ENCODE results near the gene GMDS.

The GMDS gene

DNA sequence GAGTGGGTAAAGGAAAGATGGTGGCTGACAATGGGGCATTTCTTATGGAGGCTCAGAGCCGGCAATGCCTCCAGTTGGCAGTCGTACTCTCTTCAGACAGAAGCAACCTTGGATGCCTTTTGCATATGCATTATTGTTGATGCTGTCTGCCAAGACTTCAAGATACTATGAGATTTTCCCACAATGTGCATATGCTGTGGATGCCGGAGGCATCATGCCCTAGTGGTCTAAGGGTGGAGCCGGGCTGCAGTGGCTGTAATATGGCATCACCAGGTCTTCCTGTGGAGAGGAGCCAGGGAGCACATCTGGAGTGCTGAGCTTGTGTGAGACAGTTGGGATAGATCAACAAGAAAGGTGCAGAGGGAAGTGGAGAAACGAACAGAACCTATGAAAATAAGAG, 530.8 kb downstream of the GMDS start:
- TF ChIP-seq, protein P1, sequence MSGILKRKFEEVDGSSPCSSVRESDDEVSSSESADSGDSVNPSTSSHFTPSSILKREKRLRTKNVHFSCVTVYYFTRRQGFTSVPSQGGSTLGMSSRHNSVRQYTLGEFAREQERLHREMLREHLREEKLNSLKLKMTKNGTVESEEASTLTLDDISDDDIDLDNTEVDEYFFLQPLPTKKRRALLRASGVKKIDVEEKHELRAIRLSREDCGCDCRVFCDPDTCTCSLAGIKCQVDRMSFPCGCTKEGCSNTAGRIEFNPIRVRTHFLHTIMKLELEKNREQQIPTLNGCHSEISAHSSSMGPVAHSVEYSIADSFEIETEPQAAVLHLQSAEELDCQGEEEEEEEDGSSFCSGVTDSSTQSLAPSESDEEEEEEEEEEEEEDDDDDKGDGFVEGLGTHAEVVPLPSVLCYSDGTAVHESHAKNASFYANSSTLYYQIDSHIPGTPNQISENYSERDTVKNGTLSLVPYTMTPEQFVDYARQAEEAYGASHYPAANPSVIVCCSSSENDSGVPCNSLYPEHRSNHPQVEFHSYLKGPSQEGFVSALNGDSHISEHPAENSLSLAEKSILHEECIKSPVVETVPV (CRISPR knock-in tag; IDR thresholded peaks at IDR 0.05): no peak
- TF ChIP-seq, protein P2, sequence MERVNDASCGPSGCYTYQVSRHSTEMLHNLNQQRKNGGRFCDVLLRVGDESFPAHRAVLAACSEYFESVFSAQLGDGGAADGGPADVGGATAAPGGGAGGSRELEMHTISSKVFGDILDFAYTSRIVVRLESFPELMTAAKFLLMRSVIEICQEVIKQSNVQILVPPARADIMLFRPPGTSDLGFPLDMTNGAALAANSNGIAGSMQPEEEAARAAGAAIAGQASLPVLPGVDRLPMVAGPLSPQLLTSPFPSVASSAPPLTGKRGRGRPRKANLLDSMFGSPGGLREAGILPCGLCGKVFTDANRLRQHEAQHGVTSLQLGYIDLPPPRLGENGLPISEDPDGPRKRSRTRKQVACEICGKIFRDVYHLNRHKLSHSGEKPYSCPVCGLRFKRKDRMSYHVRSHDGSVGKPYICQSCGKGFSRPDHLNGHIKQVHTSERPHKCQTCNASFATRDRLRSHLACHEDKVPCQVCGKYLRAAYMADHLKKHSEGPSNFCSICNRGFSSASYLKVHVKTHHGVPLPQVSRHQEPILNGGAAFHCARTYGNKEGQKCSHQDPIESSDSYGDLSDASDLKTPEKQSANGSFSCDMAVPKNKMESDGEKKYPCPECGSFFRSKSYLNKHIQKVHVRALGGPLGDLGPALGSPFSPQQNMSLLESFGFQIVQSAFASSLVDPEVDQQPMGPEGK (CRISPR knock-in tag; IDR thresholded peaks at IDR 0.05; ENCODE audit: borderline replicate concordance): no peak
- TF ChIP-seq ESRRG (CRISPR knock-in tag; IDR thresholded peaks at IDR 0.05) (no peak), ZFP3 (CRISPR knock-in tag; IDR thresholded peaks at IDR 0.05) (no peak), BACH2 (CRISPR knock-in tag; IDR thresholded peaks at IDR 0.05; ENCODE audit: borderline replicate concordance) (no peak), PPARA (CRISPR knock-in tag; IDR thresholded peaks at IDR 0.05; ENCODE audit: borderline replicate concordance) (no peak), ARNTL (CRISPR knock-in tag; IDR thresholded peaks at IDR 0.05; ENCODE audit: borderline replicate concordance, low read depth) (no peak)
- TF ChIP-seq, protein P3, sequence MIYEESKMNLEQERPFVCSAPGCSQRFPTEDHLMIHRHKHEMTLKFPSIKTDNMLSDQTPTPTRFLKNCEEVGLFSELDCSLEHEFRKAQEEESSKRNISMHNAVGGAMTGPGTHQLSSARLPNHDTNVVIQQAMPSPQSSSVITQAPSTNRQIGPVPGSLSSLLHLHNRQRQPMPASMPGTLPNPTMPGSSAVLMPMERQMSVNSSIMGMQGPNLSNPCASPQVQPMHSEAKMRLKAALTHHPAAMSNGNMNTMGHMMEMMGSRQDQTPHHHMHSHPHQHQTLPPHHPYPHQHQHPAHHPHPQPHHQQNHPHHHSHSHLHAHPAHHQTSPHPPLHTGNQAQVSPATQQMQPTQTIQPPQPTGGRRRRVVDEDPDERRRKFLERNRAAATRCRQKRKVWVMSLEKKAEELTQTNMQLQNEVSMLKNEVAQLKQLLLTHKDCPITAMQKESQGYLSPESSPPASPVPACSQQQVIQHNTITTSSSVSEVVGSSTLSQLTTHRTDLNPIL (CRISPR knock-in tag; IDR thresholded peaks at IDR 0.05; ENCODE audit: low read depth): no peak
- no peak for ATAC-seq

DNA sequence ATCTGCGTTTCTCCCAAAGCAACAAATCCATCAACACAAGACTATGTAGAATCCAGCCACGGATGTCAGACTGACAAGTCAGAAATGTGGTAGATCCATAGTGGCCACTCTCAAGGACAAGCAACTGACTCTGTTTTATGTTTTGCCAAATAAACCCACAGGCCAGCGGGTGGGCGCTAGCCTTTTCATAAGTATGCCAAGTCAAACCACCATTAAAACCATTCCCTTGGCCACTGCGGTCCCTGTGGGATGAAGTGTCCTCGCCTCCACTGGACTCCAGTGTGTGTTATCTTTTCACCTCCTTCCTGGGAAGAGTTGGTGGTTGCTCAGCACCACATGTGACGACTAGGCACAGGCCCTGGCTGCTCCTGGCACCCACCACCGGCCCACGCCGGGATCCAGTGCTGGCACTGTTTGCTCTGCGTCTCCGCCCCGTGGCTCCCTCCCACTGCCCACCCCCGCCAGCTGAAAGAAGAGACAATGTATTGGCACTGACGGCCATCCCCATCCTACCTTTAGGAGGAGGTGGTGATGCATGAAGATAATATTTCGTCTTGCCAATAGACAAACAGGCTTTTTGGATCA, 532.3 kb downstream of the GMDS start:
- no peak for ATAC-seq
- no peak for TF ChIP-seq ESRRG (CRISPR knock-in tag; IDR thresholded peaks at IDR 0.05)
- no peak for TF ChIP-seq ZNF70 (CRISPR knock-in tag; IDR thresholded peaks at IDR 0.05)
- TF ChIP-seq, protein P2 (CRISPR knock-in tag; IDR thresholded peaks at IDR 0.05; ENCODE audit: borderline replicate concordance): no peak
- TF ChIP-seq, protein P4, sequence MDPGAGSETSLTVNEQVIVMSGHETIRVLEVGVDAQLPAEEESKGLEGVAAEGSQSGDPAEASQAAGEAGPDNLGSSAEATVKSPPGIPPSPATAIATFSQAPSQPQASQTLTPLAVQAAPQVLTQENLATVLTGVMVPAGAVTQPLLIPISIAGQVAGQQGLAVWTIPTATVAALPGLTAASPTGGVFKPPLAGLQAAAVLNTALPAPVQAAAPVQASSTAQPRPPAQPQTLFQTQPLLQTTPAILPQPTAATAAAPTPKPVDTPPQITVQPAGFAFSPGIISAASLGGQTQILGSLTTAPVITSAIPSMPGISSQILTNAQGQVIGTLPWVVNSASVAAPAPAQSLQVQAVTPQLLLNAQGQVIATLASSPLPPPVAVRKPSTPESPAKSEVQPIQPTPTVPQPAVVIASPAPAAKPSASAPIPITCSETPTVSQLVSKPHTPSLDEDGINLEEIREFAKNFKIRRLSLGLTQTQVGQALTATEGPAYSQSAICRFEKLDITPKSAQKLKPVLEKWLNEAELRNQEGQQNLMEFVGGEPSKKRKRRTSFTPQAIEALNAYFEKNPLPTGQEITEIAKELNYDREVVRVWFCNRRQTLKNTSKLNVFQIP (CRISPR knock-in tag; IDR thresholded peaks at IDR 0.05; ENCODE audit: borderline replicate concordance, low read depth): no peak
- TF ChIP-seq ZNF8 (CRISPR knock-in tag; IDR thresholded peaks at IDR 0.05): no peak
- TF ChIP-seq ZFP30 (CRISPR knock-in tag; IDR thresholded peaks at IDR 0.05): no peak
- TF ChIP-seq, protein P1 (CRISPR knock-in tag; IDR thresholded peaks at IDR 0.05): no peak
- no peak for TF ChIP-seq OSR1 (CRISPR knock-in tag; IDR thresholded peaks at IDR 0.05)
- TF ChIP-seq TCF4 (CRISPR knock-in tag; IDR thresholded peaks at IDR 0.05; ENCODE audit: borderline replicate concordance): no peak
- no peak for TF ChIP-seq GLIS3 (CRISPR knock-in tag; IDR thresholded peaks at IDR 0.05)
- TF ChIP-seq, protein P3 (CRISPR knock-in tag; IDR thresholded peaks at IDR 0.05; ENCODE audit: low read depth): no peak
- no peak for TF ChIP-seq SNAI2 (CRISPR knock-in tag; IDR thresholded peaks at IDR 0.05)
- TF ChIP-seq ISL1 (CRISPR knock-in tag; IDR thresholded peaks at IDR 0.05): no peak
- no peak for TF ChIP-seq BACH2 (CRISPR knock-in tag; IDR thresholded peaks at IDR 0.05; ENCODE audit: borderline replicate concordance)
- no peak for TF ChIP-seq ARNTL (CRISPR knock-in tag; IDR thresholded peaks at IDR 0.05; ENCODE audit: borderline replicate concordance, low read depth)
- no peak for TF ChIP-seq CSDC2 (CRISPR knock-in tag; IDR thresholded peaks at IDR 0.05)
- TF ChIP-seq RARB (CRISPR knock-in tag; IDR thresholded peaks at IDR 0.05): no peak
- no peak for TF ChIP-seq ZFP3 (CRISPR knock-in tag; IDR thresholded peaks at IDR 0.05)
- TF ChIP-seq TOX (CRISPR knock-in tag; IDR thresholded peaks at IDR 0.05; ENCODE audit: borderline replicate concordance): no peak

All from SK-N-SH treated with all-trans-retinoic acid at 6 μM for 48 hours (cell line).